ENCODE measurements around the gene NAA35.
"Not testable (repeated sequence)": the region's sequence is repeated elsewhere in the genome, so short reads cannot be mapped to it uniquely, and the experiment has no call there.

NAA35 gene

DNA sequence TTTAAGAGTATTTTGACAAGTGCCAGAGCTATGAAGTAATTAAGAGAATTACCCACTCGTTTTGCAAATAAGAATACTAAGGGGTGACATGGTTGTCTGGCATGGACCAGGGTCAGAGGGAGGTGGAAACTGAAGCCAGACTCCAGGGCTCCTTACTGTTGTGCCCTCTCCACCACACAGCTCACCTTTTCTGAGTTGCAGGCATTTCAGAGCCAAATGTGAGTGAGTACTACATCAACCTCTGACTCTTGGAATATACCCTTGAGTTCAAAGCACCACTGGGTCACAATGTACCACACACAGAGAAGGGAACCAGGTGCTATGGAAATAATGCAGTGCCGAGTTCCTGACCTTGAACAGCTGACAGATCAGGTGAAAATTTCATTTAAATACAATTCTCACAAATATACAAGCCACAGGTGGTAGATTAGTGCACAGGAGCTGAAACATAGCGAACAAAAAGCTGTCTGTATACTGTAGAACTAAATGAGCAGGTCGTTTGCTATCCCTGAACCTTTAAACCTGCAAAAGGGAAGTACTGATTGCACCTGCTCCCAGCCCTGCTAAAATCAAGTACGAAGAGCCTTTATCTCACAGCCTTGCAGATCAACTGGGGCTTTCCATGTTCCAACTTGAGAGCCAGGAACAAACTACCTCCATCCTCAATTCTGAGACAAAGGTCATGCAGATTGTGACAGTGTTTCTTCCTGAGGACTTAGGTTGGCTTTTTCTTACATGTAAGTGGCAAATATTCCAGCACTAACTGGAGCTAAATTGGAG lies 101.4 kb downstream of the NAA35 start:
- Mint-ChIP-seq H3K27me3 (no peaks in the 10 kb centered on the region), H3K4me1 (no peaks in the 10 kb centered on the region), H3K9me3 (no peaks in the 10 kb centered on the region), H3K27ac (ENCODE audit: low read depth) (no peak overlapping the region), H3K4me3 (no peak overlapping the region), H3K36me3 (ENCODE audit: insufficient read depth) (no peaks in the 10 kb centered on the region)
- no peak for DNase-seq (ENCODE audit: low spot score in 2 of 2)
- no peak for ATAC-seq (replicated peaks; ENCODE audit: extremely low read depth, poor library complexity, severe bottlenecking)

DNA sequence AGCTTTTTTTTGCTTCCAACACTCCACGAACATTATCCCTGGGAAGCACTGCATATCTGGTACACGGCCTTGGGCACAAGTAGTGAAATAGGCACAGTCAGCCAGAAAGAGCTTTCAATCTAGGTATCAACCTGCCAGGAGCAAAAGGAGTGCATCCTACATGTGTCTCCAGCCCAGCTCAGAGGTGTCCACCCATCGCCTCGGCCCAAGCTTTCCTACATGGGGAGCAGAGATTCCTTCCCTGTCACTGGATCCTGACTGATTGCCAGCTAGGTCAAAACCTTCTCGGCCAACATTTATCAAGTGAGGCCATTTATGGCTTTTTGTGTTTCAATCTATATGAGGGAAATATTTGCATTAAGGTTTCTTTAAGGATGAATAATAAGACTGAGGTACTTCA lies 102.6 kb downstream of the NAA35 start:
- DNase-seq (ENCODE audit: low spot score in 2 of 2): no peak
- no peaks in the 10 kb centered on the region for H3K9me3 Mint-ChIP-seq
- ATAC-seq (replicated peaks; ENCODE audit: extremely low read depth, poor library complexity, severe bottlenecking): no peak
- H3K36me3 Mint-ChIP-seq (ENCODE audit: insufficient read depth): no peaks in the 10 kb centered on the region
- no peaks in the 10 kb centered on the region for H3K27me3 Mint-ChIP-seq
- no peak overlapping the region for H3K27ac Mint-ChIP-seq (ENCODE audit: low read depth)
- H3K4me3 Mint-ChIP-seq: no peak overlapping the region
- no peaks in the 10 kb centered on the region for H3K4me1 Mint-ChIP-seq

DNA sequence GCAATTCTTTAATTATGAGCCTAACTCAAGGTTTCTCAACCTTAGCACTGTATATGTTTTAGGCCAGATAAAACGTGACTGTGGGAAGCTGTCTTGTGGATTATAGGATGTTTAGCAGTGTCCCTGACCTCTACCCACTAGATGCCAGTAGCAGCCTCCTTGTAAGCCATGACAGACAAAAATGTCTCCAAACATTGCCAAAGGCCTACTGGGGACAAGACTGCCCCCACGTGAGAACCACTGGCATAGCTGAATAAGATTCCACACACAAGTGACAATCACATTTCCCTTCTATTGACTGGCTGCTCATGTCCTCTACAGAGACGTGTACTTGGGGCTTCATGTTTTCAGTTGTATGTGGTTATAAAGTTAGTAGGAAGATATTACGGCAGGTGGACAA lies 103.1 kb downstream of the NAA35 start:
- no peak overlapping the region for H3K4me3 Mint-ChIP-seq
- H3K27me3 Mint-ChIP-seq: no peaks in the 10 kb centered on the region
- DNase-seq (ENCODE audit: low spot score in 2 of 2) (no peak), ATAC-seq (replicated peaks; ENCODE audit: extremely low read depth, poor library complexity, severe bottlenecking) (no peak)
- no peaks in the 10 kb centered on the region for H3K36me3 Mint-ChIP-seq (ENCODE audit: insufficient read depth)
- no peak overlapping the region for H3K27ac Mint-ChIP-seq (ENCODE audit: low read depth)
- no peaks in the 10 kb centered on the region for H3K9me3 Mint-ChIP-seq
- no peaks in the 10 kb centered on the region for H3K4me1 Mint-ChIP-seq

DNA sequence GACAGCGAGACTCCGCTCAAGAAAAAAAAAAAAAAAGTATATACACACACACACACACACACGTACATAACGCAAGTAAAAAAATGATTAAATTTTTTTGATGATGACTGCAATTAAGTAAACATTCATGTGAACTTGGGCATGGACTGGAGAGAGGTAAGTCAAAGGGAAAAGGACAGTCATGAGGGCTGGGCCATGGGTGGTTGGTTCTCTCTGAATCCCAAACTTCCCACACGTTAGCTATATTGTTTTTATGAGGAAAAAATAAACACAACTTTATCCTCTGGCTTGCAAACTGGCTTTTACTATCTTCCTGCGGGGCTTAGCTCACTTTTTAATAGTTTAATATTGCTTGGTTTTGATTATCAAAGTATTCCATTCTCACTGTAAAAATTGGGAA lies 104.7 kb downstream of the NAA35 start:
- Mint-ChIP-seq H3K9me3 (no peaks in the 10 kb centered on the region), H3K27me3 (peaks cover 5% of the 10 kb centered on the region), H3K27ac (ENCODE audit: low read depth) (no peak overlapping the region), H3K36me3 (ENCODE audit: insufficient read depth) (no peaks in the 10 kb centered on the region), H3K4me1 (no peaks in the 10 kb centered on the region), H3K4me3 (no peak overlapping the region)
- DNase-seq (ENCODE audit: low spot score in 2 of 2): no peak
- no peak for ATAC-seq (replicated peaks; ENCODE audit: extremely low read depth, poor library complexity, severe bottlenecking)

DNA sequence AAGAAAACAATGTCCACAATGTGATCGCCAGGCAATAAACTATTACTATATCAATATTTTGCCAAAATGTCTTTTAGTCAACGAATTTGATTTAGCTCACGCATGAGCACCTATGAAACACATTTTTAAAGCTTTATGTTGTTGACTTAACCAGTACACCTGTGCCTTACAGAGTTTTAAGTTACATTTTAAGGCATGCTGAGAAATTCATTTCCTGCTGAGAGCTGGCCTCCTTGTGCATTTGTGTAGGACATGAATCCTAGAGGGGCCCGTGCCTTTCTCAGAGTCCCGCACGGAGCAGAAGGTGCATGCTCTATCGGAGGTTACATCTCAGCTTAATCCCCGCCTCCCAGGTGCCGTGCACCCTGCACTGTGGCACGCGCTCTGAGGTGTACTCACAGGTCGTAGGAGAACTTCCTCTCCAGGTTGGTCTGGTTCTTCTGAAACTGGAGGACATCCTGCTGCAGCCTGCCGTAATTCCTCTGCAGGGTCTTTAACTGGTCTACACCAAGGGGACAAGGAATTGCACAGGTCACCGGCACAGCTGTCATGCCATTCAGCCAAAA lies 105.2 kb downstream of the NAA35 start:
- no peak for ATAC-seq (replicated peaks; ENCODE audit: extremely low read depth, poor library complexity, severe bottlenecking)
- H3K27ac Mint-ChIP-seq (ENCODE audit: low read depth): no peak overlapping the region
- peaks cover 10% of the 10 kb centered on the region for H3K27me3 Mint-ChIP-seq
- no peaks in the 10 kb centered on the region for H3K36me3 Mint-ChIP-seq (ENCODE audit: insufficient read depth)
- no peak for DNase-seq (ENCODE audit: low spot score in 2 of 2)
- H3K9me3 Mint-ChIP-seq: no peaks in the 10 kb centered on the region
- no peak overlapping the region for H3K4me3 Mint-ChIP-seq
- H3K4me1 Mint-ChIP-seq: no peaks in the 10 kb centered on the region

DNA sequence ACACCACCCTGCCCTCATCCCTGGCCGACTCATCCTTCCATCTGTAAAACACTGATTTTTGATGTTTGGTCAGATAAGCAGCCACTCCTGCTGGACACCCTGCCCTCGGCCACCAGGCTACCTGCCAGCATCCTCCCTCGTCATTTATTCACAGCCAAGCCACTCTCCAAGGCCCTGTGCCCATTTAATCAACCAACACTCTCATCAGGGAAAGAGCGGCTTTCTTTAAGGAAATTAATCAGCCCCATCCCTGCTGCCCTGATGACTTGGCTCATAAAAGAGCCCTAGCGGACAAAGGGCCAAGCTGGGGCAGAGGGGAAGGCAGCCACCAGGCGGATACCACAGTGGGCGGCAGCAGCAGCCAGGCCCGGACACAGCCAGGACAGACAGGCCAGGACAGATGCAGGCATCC lies 106.0 kb downstream of the NAA35 start:
- Mint-ChIP-seq H3K4me1 (no peaks in the 10 kb centered on the region), H3K9me3 (no peaks in the 10 kb centered on the region), H3K4me3 (no peak overlapping the region), H3K27ac (ENCODE audit: low read depth) (no peak overlapping the region), H3K27me3 (peaks cover 11% of the 10 kb centered on the region), H3K36me3 (ENCODE audit: insufficient read depth) (no peaks in the 10 kb centered on the region)
- DNase-seq (ENCODE audit: low spot score in 2 of 2) (no peak), ATAC-seq (replicated peaks; ENCODE audit: extremely low read depth, poor library complexity, severe bottlenecking) (no peak)

DNA sequence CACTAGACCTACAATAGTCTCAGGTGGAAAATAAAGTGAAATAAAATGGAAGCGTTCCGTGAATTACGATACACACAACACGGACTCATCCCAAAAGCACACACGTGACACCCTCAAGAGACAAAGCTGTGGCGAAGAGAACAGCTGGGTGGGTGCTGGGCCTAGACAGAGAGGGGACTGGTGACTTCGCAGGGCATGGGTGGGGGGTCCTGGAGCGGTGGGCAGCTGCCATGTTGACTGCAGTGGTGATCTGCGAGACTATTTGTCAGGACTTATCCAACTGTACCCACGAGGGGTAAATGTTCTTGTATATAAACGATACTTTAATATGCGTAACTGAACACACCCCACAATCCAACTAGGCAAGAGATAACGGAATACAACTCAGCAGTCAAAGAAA lies 106.4 kb downstream of the NAA35 start:
- no peak overlapping the region for H3K4me3 Mint-ChIP-seq
- ATAC-seq (replicated peaks; ENCODE audit: extremely low read depth, poor library complexity, severe bottlenecking) (no peak), DNase-seq (ENCODE audit: low spot score in 2 of 2) (no peak)
- no peaks in the 10 kb centered on the region for H3K9me3 Mint-ChIP-seq
- no peaks in the 10 kb centered on the region for H3K4me1 Mint-ChIP-seq
- no peak overlapping the region for H3K27ac Mint-ChIP-seq (ENCODE audit: low read depth)
- no peaks in the 10 kb centered on the region for H3K36me3 Mint-ChIP-seq (ENCODE audit: insufficient read depth)
- H3K27me3 Mint-ChIP-seq: peaks cover 11% of the 10 kb centered on the region

DNA sequence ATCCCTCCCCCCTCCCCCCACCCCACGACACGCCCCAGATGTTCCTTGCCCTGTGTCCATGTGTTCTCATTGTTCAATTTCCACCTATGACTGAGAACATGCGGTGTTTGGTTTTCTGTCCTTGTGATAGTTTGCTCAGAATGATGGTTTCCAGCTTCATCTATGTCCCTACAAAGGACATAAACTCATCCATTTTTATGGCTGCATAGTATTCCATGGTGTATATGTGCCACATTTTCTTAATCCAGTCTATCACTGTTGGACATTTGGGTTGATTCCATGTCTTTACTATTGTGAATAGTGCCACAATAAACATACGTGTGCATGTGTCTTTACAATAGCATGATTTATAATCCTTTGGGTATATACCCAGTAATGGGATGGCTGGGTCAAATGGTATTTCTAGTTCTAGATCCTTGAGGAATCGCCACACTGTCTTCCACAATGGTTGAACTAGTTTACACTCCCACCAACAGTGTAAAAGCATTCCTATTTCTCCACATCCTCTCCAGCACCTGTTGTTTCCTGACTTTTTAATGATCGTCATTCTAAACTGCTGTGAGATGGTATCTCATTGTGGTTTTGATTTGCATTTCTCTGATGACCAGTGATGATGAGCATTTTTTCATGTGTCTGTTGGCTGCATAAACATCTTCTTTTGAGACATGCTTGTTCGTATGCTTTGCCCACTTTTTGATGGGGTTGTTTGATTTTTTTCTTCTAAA lies 107.2 kb downstream of the NAA35 start:
- not testable (repeated sequence) for DNase-seq (ENCODE audit: low spot score in 2 of 2); H3K27ac Mint-ChIP-seq (ENCODE audit: low read depth); H3K4me1 Mint-ChIP-seq; ATAC-seq (replicated peaks; ENCODE audit: extremely low read depth, poor library complexity, severe bottlenecking); H3K9me3 Mint-ChIP-seq; H3K4me3 Mint-ChIP-seq; H3K36me3 Mint-ChIP-seq (ENCODE audit: insufficient read depth)
- H3K27me3 Mint-ChIP-seq: peaks cover 11% of the 10 kb centered on the region

DNA sequence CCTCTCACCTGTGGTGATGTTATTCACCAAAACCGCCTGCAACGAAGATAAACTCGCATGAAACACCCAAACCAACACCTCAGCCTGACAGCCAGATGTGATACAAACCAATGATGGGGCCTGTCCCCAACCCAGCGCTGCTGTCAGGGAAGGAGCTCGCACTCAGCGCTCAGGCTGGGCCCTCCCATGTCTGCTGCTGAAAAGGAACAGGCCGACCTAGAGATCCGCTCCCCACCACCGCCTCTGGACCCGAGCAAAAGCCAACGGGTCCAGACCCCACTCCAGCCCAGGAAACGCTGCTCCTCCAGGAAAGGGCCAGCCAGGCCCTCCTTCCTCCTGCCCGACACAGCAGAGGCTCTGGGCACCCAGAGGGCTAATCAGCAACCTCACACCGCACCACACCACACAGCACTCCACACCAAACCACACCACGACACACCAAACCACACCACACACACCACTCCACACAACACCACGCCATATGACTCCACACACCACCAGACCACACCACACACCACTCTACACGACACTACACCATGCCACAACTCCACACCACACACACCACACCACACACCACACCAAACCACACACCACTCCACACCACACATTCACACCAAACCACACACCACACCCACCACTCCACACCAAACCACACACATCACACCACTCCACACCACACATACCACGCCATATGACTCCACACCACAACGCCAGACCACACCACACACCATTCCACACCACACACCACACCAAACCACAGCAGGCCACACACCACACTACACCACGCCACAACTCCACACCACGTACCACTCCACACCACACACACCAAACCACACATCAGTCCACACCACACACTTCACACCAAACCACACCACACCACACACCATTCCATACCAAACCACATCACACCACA lies 111.9 kb downstream of the NAA35 start:
- H3K9me3 Mint-ChIP-seq: no peaks in the 10 kb centered on the region
- ATAC-seq (replicated peaks; ENCODE audit: extremely low read depth, poor library complexity, severe bottlenecking) (no peak), DNase-seq (ENCODE audit: low spot score in 2 of 2) (no peak)
- no peak overlapping the region for H3K27ac Mint-ChIP-seq (ENCODE audit: low read depth)
- H3K4me3 Mint-ChIP-seq: no peak overlapping the region
- H3K4me1 Mint-ChIP-seq: no peaks in the 10 kb centered on the region
- peaks cover 20% of the 10 kb centered on the region for H3K27me3 Mint-ChIP-seq
- no peaks in the 10 kb centered on the region for H3K36me3 Mint-ChIP-seq (ENCODE audit: insufficient read depth)

DNA sequence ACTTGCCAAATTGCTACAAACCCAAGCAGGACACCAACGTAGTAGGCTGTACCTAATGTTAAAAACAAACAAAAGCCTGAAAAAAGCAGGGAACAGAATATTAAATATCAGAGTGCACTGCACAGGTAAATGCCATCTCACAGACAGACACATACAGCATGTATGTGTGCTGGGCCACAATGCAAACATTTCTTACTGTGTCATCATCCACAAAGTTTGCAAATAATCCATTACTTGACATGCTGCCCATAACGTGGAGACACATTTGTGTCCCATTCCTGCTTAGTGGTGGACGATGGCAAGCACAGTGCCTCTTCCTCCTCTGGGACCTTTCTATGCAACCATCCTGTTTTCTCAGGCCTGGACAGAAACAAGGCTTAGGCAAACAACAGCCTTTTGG lies 113.7 kb downstream of the NAA35 start:
- Mint-ChIP-seq H3K9me3 (no peaks in the 10 kb centered on the region), H3K4me3 (no peak overlapping the region), H3K27ac (ENCODE audit: low read depth) (no peak overlapping the region), H3K27me3 (peaks cover 29% of the 10 kb centered on the region), H3K4me1 (no peaks in the 10 kb centered on the region), H3K36me3 (ENCODE audit: insufficient read depth) (no peaks in the 10 kb centered on the region)
- ATAC-seq (replicated peaks; ENCODE audit: extremely low read depth, poor library complexity, severe bottlenecking) (no peak), DNase-seq (ENCODE audit: low spot score in 2 of 2) (no peak)

DNA sequence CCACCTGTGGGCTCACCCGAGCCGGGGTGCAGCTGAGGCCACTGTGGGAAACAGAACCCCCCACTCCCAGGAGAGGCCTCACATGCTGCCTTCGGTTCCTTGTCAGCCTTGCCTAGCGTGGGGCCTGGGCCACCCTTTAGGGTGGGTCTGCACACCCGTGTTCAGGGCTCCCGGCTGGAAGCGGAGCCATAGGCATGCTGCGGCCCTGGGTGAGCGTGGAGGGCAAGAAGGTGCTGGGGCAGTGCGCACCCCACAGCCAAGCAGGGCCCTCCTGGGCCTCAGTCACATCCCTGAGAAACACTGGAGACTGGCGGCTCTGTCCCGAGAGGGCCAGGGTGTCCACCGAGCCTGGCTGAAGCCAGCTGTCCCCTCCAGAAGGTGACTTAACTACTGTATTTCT lies 116.5 kb downstream of the NAA35 start:
- DNase-seq (ENCODE audit: low spot score in 2 of 2) (no peak), ATAC-seq (replicated peaks; ENCODE audit: extremely low read depth, poor library complexity, severe bottlenecking) (no peak)
- Mint-ChIP-seq H3K27ac (ENCODE audit: low read depth) (no peak overlapping the region), H3K36me3 (ENCODE audit: insufficient read depth) (no peaks in the 10 kb centered on the region), H3K27me3 (peaks cover 22% of the 10 kb centered on the region), H3K4me1 (no peaks in the 10 kb centered on the region), H3K4me3 (no peak overlapping the region), H3K9me3 (no peaks in the 10 kb centered on the region)

DNA sequence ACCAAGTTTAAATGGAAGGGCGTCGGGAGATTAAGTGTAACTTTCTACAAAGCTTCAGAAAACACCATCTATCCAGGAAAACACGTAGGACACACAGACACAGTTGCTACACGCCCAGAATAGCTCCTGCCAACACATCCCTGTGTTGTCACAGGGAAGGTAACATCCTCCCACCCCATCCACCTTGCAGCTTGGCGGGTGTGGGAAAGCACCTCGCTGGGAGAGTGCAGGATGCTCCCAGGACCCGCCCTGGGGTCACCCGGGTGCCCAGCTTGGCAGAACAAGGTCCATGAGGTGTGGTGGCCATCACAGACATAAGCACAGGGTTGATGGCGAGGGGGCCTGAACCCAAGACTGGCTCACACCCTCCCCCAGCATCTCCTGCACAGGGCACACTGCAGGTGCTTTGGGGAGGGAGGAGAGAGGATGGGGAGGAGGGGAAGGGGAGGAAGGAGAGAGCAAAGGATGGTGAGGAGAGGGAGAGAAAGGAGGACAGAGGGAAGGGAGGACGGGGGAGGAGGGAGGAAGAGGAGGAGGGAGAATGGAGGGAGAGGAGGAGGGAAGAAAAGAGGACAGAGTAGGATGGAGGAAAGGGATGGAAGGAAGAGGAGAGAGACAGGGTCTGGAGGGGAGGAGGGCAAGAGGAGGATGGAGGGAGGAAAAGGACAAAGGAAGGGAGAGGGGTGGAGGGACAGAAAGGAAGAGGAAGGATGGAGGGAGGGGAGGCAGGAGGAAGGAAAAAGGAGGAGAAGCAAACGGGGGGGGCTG lies 121.2 kb downstream of the NAA35 start:
- Mint-ChIP-seq H3K27ac (ENCODE audit: low read depth) (no peak overlapping the region), H3K9me3 (no peaks in the 10 kb centered on the region), H3K36me3 (ENCODE audit: insufficient read depth) (no peaks in the 10 kb centered on the region), H3K4me3 (no peak overlapping the region), H3K4me1 (no peaks in the 10 kb centered on the region), H3K27me3 (peaks cover 24% of the 10 kb centered on the region)
- ATAC-seq (replicated peaks; ENCODE audit: extremely low read depth, poor library complexity, severe bottlenecking): no peak
- DNase-seq (ENCODE audit: low spot score in 2 of 2): no peak
